Brain microvascular endothelial cell (primary cell): Measurements from ENCODE around the gene ELFN1.

Source experiments
- DNase-seq: peaks from one replicate; pipeline ENCODE4 v3.0.0-alpha.2; 2020
- H3K27ac ChIP-seq: fragments of 250-450 bp; sonication (Bioruptor Pico); 2 replicates; pipeline ENCODE4 v1.5.1; 2020; ENCODE audit warnings: mild to moderate bottlenecking, moderate library complexity
- H3K27me3 ChIP-seq: fragments of 250-450 bp; sonication (Bioruptor Pico); replicated peaks from 2 replicates; pipeline ENCODE4 v1.5.1; 2020; ENCODE audit warnings: mild to moderate bottlenecking
- H3K36me3 ChIP-seq: fragments of 250-450 bp; sonication (Bioruptor Pico); replicated peaks from 2 replicates; pipeline ENCODE4 v1.5.1; 2020; ENCODE audit warnings: mild to moderate bottlenecking
- H3K4me3 ChIP-seq: 2 replicates; pipeline ENCODE4 v1.5.1; 2011; ENCODE audit warnings: low read depth, mild to moderate bottlenecking, control low read depth, low read length, moderate library complexity
- CTCF ChIP-seq: IDR thresholded peaks from 2 replicates; pipeline ENCODE4 v1.5.1; 2011; ENCODE audit warnings: low read depth, mild to moderate bottlenecking, moderate library complexity, low read length, control low read depth, inconsistent platforms; ENCODE audit errors: missing control alignments
- in situ Hi-C: cut with HindIII; loops from 2 replicates; pipeline ENCODE4 v1.10.0; 2017; ENCODE audit warnings: low sequenced_read_pairs, low pct_ligation_motif_present

The ELFN1 gene

GRCh38 chr7:1769286-1770200 lies 99.5 kb downstream of the ELFN1 start:
- TF ChIP-seq CTCF: no peak
- no peaks in the 10 kb centered on the region for H3K36me3 ChIP-seq
- H3K4me3 ChIP-seq: no peak overlapping the region
- no peaks in the 10 kb centered on the region for H3K27me3 ChIP-seq
- no peak for DNase-seq
- in situ Hi-C loops: no loop called here
- no peak overlapping the region for H3K27ac ChIP-seq

- Histone ChIP-seq H3K36me3 (no peaks in the 10 kb centered on the region), H3K4me3 (no peak overlapping the region), H3K27me3 (no peaks in the 10 kb centered on the region), H3K27ac (no peak overlapping the region)
- no peak for TF ChIP-seq CTCF
- in situ Hi-C loops: no loop called here
- DNase-seq: no peak
Observed at GRCh38 chr7:1770331-1770730, 100.3 kb downstream of the ELFN1 start.

- no peaks in the 10 kb centered on the region for H3K36me3 ChIP-seq
- DNase-seq: no peak
- no peak overlapping the region for H3K27ac ChIP-seq
- TF ChIP-seq CTCF: no peak
- in situ Hi-C loops: no loop called here
- no peak overlapping the region for H3K4me3 ChIP-seq
- H3K27me3 ChIP-seq: no peaks in the 10 kb centered on the region
Observed at GRCh38 chr7:1775389-1775788, 105.3 kb downstream of the ELFN1 start.

GRCh38 chr7:1777122-1777521 lies 107.0 kb downstream of the ELFN1 start:
- Histone ChIP-seq H3K36me3 (no peaks in the 10 kb centered on the region), H3K27ac (no peak overlapping the region), H3K4me3 (no peak overlapping the region), H3K27me3 (no peaks in the 10 kb centered on the region)
- no peak for TF ChIP-seq CTCF
- DNase-seq: no peak
- in situ Hi-C loops: no loop called here

DNA sequence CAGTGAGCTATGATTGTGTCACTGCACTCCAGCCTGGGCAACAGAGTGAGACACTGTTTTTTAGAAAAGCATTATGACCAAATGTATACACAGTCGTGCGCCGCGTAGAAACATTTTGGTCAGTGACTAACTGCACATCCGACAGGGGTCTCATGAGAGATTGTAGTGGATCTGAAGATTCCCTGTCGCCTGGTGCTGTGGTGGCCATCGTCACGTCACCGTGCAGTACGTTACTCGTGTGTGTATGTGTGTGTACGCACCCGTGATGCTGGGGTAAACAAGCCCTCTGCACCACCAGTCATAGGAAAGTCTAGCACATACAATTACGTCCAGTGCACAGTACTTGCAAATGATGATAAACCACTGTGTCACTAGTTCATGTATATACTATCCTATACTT lies 109.4 kb downstream of the ELFN1 start:
- no peak for DNase-seq
- Histone ChIP-seq H3K27ac (no peak overlapping the region), H3K36me3 (no peaks in the 10 kb centered on the region), H3K4me3 (no peak overlapping the region), H3K27me3 (no peaks in the 10 kb centered on the region)
- no peak for TF ChIP-seq CTCF
- in situ Hi-C loops: no loop called here

DNA sequence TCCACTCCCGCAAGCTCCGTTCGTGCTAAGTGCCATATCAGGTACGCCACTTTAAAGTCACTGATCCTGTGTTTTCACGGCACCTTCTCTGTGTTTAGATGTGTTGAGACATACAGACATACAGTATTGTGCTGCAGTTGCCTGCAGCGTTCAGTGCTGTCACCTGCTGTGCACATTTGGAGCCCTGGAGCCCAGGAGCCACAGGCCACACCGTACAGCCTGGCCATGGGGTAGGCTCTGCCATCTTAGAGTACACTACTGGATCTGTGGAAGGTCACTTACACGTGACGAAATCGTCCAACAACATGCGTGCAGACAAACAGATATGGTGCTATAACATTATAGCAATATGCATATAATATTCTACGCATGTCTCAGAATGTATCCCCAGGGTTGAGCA lies 111.3 kb downstream of the ELFN1 start:
- H3K27ac ChIP-seq: no peak overlapping the region
- DNase-seq: no peak
- in situ Hi-C loops: no loop called here
- H3K36me3 ChIP-seq: no peaks in the 10 kb centered on the region
- no peaks in the 10 kb centered on the region for H3K27me3 ChIP-seq
- no peak for TF ChIP-seq CTCF
- H3K4me3 ChIP-seq: no peak overlapping the region
